ENCODE data around the gene DNAJB1.
"Not testable (repeated sequence)": the region's sequence is repeated elsewhere in the genome, so short reads cannot be mapped to it uniquely, and the experiment has no call there.

DNAJB1 gene

DNA sequence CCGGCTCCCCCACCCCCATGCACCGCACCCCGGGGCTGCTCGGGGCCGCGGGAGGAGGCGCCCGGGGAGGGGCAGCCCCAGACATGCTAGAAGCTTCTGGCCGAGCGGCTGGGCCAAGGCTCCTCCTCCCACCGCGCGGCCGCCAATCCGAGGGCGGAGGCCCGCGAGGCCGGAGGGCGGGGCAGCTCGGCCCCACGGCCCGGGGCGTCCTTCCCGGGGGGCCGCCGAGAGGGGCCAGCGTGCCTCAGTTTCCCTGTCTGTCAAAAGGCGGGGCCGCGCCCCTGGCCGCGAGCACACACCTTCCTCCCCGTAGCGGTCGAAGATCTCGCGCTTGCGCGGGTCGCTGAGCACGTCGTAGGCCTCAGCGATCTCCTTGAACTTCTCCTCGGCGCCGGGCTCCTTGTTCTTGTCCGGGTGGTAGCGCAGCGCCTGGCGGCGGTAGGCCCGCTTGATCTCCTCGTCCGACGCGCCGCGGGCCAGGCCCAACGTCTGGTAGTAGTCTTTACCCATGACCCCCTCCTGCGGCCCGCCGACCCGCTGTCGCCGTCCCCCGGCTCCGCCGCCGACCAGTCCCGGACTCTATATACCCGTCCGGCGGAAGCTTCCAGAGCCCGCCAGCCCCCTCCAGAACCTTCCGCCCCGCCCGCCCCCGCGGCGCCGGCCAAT lies at the start of gene DNAJB1:
DNAJB1 (minus strand) TSS at position 558 of the 666 bp plus-strand sequence; CDS start at position 510, 48 bp downstream.
- peak in 52 of 56 donors; percentile 57 to 100 (median 81) for DNase-seq

DNA sequence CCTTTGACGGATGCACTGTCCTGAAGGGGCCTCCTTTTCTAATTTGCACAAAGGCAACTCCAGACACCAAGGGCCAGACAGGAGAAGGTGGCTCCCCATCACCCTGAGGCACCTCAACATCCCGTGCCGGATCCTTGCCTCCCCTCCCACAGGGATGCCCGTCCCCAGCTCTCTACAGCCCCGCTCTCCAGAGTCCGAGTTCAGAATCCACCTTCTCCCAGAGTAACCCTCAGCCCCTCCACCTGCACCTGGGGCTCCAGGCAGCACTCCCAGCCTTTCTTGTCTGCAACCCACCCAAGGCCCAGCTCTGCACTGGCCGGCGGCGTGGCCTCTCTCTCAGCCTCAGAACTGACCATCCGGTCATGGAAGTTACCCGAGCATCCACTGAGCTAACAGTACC lies 48.9 kb upstream of the DNAJB1 start:
- DNase-seq: no peak

- no peak for DNase-seq
Observed at GRCh38 chr19:14566712-14567077, 48.5 kb upstream of the DNAJB1 start.

GRCh38 chr19:14565765-14566711 lies 47.8 kb upstream of the DNAJB1 start:
- no peak for DNase-seq

DNA sequence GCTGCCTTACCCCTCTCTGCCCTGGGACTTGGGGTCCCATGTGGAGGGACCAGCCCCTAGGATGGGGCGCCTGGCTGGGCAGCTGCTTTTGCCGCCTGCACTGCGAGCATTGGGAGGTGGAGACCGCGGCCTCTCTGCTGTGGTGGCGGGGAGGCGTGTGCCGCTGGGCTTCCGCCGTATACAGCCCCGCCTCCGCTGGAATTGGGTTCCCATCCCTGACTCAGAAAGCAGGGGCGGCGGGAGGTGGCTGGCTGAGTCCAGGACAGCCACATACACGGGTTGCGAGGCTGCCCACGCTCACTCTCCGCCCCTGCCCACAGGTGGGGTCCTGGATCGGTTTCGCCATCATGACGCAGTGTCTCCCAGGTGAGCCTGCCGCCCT lies 47.1 kb upstream of the DNAJB1 start:
- no peak for DNase-seq

DNA sequence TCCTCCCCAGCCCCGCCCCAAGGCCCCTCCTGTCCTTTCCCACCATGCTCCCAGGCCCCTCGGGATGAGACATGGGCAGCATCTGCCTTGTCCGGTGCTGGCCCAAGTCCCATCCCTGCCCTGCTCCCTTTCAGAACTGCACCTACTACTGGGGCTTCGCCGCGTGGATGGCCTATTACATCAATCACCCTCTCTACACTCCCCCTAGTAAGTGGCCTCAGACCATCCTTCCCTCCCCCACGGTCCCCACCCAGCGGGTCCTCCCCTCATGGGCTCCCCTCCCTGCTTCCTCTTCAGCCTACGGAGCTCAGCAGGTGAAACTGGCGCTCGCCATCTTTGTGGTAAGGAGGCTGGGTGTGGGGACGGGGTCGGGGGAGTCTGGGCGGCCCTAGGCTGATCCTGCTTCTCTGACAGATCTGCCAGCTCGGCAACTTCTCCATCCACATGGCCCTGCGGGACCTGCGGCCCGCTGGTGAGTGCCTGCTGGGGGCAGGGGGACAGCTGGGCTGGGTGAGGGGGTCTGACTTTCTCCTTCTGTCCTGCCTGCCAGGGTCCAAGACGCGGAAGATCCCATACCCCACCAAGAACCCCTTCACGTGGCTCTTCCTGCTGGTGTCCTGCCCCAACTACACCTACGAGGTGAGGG lies 46.6 kb upstream of the DNAJB1 start:
- DNase-seq: not testable (repeated sequence)

GRCh38 chr19:14563989-14564651 lies 45.9 kb upstream of the DNAJB1 start:
- DNase-seq: no peak

DNA sequence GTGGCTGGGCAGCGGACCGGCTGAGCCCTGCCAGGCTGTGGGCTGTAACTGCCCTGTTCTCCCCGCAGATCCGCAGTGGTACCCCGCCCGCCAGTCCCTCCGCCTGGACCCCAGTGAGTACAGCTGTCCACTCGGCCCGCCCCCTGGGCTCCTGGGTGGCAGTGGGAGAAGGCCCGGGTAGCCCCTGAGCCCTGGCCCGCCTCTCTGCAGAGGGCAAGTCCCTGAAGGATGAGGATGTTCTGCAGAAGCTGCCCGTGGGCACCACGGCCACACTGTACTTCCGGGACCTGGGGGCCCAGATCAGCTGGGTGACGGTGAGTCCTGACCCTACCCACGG lies 45.4 kb upstream of the DNAJB1 start:
- DNase-seq: no peak

DNA sequence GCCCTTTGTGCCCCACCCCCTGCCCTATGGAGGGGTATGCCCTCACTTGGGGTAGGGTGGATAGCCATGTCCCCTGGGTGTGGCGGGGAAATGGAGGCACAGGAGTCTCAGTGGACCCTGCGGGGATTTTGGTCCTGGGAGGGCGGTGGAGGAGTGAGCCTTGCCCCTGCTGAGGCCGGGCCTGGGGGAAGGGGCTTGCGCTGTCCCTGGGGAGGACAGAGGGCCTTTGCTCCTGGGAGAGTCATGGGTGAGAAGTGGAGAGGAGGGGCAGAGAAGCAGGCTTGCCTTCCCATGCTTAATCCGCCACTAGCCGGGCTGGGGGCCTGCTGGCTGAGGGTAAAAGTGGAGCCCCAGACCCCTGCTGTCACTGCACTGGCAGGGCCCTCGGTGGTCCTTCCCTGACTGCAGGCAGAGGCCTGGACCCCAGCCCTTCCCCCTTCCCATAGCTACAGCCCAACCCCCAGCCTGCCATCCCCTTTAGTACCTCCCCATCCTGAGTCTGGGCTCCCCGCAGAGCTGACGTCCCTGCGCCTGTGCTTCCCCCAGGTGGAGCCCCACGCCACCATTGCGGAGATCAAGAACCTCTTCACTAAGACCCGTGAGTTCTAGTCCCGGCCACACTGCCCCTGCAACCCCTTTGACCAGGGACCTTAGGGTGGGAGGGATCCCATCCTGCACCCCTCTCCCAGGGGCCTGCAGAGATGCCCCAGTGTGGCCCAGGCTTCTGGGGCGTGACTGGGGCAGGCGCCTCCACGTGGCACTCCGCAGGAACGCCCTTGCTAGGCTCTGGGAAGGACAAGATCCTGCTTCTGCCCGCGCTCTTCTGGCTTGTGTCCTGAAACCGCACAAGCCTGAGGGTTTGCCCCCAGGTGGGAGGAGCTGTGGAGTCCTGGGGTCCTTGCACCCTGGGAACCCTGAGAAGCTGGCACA lies 44.7 kb upstream of the DNAJB1 start:
- no peak for DNase-seq

DNA sequence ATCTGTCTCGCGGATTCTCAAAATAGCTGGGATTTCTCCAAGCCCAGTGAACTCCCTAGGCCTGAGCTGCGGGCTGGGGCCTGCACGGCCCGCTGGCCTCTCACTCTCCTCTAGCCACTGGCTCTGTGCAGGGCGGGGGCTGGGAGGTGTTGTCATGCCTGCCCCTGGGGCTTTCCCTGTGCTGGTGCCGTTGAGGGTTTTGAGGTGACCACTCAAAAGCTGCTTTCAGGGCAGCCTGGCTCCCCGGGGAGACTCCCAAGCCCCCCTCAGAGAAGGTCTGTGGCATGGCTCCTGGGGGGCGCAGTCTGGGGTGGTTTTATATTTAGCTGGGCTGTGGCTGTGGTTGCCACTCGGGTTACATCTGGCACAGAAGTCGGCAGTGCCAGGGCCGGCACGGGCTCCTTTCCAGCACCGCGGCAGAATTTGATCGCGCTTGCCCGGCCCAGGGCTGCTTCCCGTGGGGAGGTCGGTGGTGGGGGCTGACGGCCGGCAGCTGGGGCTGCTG lies 43.7 kb upstream of the DNAJB1 start:
- peak in 46 of 56 donors; percentile 11 to 78 (median 62) for DNase-seq

DNA sequence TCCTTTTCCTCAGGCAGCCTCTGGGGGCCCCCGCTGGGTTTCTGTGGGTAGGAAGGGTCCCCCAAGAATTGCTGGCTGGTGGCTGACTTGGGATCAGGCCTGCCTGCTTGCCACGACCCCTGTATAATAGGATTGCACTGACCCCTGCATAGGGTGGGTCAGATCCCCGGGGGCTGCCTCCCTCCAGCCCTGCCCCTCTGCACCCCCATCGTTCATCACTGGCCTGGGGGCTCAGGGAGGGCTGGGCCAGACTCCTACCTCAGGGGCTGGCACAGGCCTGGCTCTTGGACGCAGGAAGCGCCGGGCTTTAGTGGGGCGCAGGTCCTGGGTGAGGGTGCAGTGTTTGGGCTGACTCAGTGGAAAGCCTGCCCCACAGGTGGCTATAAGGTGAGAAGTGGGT lies 43.1 kb upstream of the DNAJB1 start:
- no peak for DNase-seq

GRCh38 chr19:14560776-14561108 lies 42.5 kb upstream of the DNAJB1 start:
- no peak for DNase-seq

GRCh38 chr19:14559916-14560775 lies 41.9 kb upstream of the DNAJB1 start:
- DNase-seq: no peak

- no peak for DNase-seq
Observed at GRCh38 chr19:14558370-14559066, 40.3 kb upstream of the DNAJB1 start.

DNA sequence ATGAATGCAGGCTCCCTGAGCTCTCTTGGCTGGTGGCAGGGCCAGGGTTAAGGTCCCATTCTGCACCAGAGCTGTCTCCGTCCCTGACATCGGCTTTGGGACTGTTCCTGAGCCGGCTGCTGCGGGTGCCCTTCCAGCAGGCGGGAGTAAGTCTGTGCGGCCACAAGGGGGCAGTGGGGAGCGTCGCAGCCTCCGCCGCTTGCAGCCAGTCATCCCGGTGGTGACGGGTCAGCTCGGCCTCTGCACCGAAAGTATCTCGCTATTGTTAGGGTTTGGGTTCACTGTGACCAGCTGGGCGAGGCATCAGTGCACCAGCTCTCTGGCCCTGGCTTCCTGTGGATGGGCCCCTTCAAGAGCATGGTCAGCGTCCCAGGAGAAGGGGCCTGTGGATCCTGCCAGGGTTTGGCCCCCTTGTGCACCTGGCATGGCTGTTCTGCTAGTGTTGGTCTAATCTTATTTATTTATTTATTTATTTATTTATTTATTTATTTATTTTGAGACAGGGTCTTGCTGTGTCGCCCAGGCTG lies 38.5 kb upstream of the DNAJB1 start:
- peak in 52 of 56 donors; percentile 15 to 85 (median 69) for DNase-seq

- DNase-seq: no peak
Observed at GRCh38 chr19:14555918-14556661, 37.9 kb upstream of the DNAJB1 start.

DNA sequence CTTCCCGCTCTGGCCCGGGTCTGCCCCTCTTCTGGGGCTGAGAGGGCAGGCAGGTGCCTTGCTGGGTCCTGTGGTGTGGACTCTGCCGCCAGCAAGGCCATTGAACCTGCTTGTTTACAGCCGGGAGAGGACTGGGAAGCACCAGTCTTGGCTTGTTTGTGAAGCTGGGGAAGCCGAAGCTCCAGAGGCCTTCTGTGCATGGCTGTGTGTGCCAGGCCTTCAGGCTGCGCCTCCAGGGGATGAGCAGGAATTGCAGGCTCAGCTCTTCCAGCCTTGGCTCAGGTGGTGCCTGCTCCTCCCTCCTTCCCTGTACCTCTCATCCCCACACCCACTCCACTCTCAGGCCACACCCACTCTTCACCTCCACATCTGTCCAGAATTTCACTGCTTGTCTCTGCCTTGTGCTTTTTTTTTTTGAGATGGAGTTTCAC lies 36.2 kb upstream of the DNAJB1 start:
- peak in 17 of 56 donors; percentile 8 to 47 (median 23) for DNase-seq

DNA sequence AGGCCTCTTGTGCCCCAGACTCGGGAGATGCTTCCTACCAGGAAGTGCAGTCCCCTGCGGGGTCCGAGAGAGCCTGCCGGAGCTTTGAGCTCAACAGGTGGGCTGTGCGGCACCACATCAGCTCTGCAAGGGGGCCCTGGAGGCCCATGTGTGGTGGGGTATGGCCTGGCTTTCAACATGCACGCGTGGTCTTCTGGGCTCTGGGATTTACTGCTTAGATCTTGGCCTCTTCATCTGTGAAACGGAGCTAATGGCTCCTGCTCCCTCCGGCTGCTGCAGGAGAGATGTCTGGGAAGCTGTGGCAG lies 35.7 kb upstream of the DNAJB1 start:
- no peak for DNase-seq

All from nucleus accumbens (tissue), 56 donors.